Lung (tissue), 12 donors: ENCODE measurements around the gene CHRNA5. TPM values are rescaled to one million over a fixed set of nuclear protein-coding genes. Genes with fewer than 3 reads are reported as not detected.

ENCODE experiments used
- ATAC-seq: fragments of 200-7000 bp; cut with Tn5 transposase; one replicate; pipeline ENCODE4 v1.9.1; 2020; ENCODE audit warnings: moderate number of reproducible peaks; ENCODE audit not compliant: insufficient read depth, low FRiP score
- DNase-seq, 3 donors: peaks; one replicate each; pipeline ENCODE4 v3.0.0-alpha.2; 2013 to 2017
- H3K27ac ChIP-seq, 2 donors: one replicate each; pipeline ENCODE4 v1.5.1; 2013; ENCODE audit warnings: mild to moderate bottlenecking in 2 of 2, moderate library complexity in 2 of 2, control low read depth in 1 of 2, inconsistent platforms in 1 of 2, low read depth in 1 of 2, low read length in 1 of 2
- H3K27me3 ChIP-seq, 3 donors: one replicate each; pipeline ENCODE4 v1.5.1; 2013; ENCODE audit warnings: low read length in 2 of 3; ENCODE audit not compliant: control insufficient read depth in 3 of 3, insufficient read depth in 3 of 3
- H3K36me3 ChIP-seq, 4 donors: one replicate each; pipeline ENCODE4 v1.5.1; 2013; ENCODE audit warnings: low read length in 4 of 4, mild to moderate bottlenecking in 1 of 4, moderate library complexity in 1 of 4; ENCODE audit not compliant: control insufficient read depth in 4 of 4, insufficient read depth in 4 of 4
- H3K4me1 ChIP-seq, 5 donors: one replicate each; pipeline ENCODE4 v1.5.1; 2013; ENCODE audit warnings: low read length in 5 of 5, mild to moderate bottlenecking in 2 of 5, moderate library complexity in 1 of 5; ENCODE audit not compliant: control insufficient read depth in 5 of 5, insufficient read depth in 5 of 5
- H3K4me3 ChIP-seq: one replicate; pipeline ENCODE4 v1.5.1; 2013; ENCODE audit warnings: mild to moderate bottlenecking, control low read depth, moderate library complexity
- H3K9ac ChIP-seq, 2 donors: one replicate each; pipeline ENCODE4 v1.5.1; 2013; ENCODE audit warnings: low read length in 2 of 2, control low read depth in 1 of 2; ENCODE audit not compliant: insufficient read depth in 1 of 2
- H3K9me3 ChIP-seq, 4 donors: one replicate each; pipeline ENCODE4 v1.5.1; 2013; ENCODE audit warnings: low read length in 3 of 4, mild to moderate bottlenecking in 1 of 4, moderate library complexity in 1 of 4; ENCODE audit not compliant: control insufficient read depth in 4 of 4, insufficient read depth in 3 of 4
- WGBS, 2 donors: extraction: QIAGEN DNeasy Blood & Tissue Kit; methylation state at CpG; one replicate each; pipeline ENCODE4 v1.1.7; 2013; 5-methylcytosine and 5-hydroxymethylcytosine counted together
- polyA plus RNA-seq, 2 donors: library from polyadenylated mRNA; stranded (reverse); fragments of 200-250 nt; gene quantifications; one replicate each; pipeline ENCODE4 v1.2.1, GENCODE V29; 2013
- total RNA-seq, 2 donors: library from RNA; depleted of rRNA in 1 of 2; stranded (reverse); fragments of >200 nt in 1 of 2; gene quantifications; one replicate each; pipeline ENCODE4 v1.2.1, GENCODE V29; 2014 to 2021
- TF ChIP-seq, protein P1 (sequence below): IDR thresholded peaks from 2 replicates; pipeline ENCODE4 v1.5.1; 2012; ENCODE audit warnings: mild to moderate bottlenecking; ENCODE audit errors: control extremely low read depth, extremely low read depth
- donor health status: control.
- donor health status: control.
- donor health status: Bipolar disorder and iron deficiency.
- donor health status: healthy.
- donor health status: DM: yes; HTN: yes; CAD: no.

The CHRNA5 gene
- total and polyA plus RNA-seq, 4 donors, result 0.23 to 1.3 (median 0.92) TPM

- Histone ChIP-seq H3K9me3 (peaks cover 0 to 2% (median 0%) of the 10 kb centered on the region in 4 donors), H3K9ac (no peak overlapping the region), H3K4me1 (peaks cover 0 to 14% (median 8%) of the 10 kb centered on the region in 5 donors), H3K27ac (no peak overlapping the region), H3K4me3 (no peak overlapping the region), H3K36me3 (no peaks in the 10 kb centered on the region), H3K27me3 (peaks cover 0 to 31% (median 16%) of the 10 kb centered on the region in 3 donors)
- ATAC-seq (no peak), DNase-seq (no peak)
- 86 to 95% methylated on average over 5 of the region's 5 CpGs for WGBS, 2 donors
- TF ChIP-seq, protein P1, sequence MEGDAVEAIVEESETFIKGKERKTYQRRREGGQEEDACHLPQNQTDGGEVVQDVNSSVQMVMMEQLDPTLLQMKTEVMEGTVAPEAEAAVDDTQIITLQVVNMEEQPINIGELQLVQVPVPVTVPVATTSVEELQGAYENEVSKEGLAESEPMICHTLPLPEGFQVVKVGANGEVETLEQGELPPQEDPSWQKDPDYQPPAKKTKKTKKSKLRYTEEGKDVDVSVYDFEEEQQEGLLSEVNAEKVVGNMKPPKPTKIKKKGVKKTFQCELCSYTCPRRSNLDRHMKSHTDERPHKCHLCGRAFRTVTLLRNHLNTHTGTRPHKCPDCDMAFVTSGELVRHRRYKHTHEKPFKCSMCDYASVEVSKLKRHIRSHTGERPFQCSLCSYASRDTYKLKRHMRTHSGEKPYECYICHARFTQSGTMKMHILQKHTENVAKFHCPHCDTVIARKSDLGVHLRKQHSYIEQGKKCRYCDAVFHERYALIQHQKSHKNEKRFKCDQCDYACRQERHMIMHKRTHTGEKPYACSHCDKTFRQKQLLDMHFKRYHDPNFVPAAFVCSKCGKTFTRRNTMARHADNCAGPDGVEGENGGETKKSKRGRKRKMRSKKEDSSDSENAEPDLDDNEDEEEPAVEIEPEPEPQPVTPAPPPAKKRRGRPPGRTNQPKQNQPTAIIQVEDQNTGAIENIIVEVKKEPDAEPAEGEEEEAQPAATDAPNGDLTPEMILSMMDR, result no peak
Measured at GRCh38 chr15:78561490-78561889, 3.8 kb upstream of the CHRNA5 start.

DNA sequence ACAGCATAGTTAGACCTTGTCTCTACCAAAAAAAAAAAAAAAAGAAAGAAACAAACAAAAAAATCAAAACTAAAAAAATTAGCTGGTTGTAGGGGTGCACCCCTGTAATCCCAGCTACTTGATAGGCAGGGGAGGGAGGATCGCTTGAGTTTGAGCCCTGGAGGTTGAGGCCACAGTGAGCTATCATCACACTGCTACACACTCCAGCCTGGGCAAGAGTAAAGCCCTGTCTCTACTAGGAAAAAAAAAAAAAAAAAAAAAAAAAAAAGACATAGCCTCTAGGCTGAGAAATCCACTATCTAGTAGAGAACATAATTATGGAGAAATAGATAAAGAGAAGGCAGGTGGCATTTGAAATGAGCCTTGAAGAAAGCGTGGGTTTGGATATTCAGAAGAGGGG, 2.2 kb upstream of the CHRNA5 start:
- Histone ChIP-seq H3K27ac (no peak overlapping the region), H3K9me3 (peaks cover 0 to 2% (median 0%) of the 10 kb centered on the region in 4 donors), H3K9ac (no peak overlapping the region), H3K27me3 (peaks cover 0 to 37% (median 29%) of the 10 kb centered on the region in 3 donors), H3K4me1 (peaks cover 0 to 14% (median 9%) of the 10 kb centered on the region in 5 donors), H3K36me3 (no peaks in the 10 kb centered on the region), H3K4me3 (no peak overlapping the region)
- WGBS, 2 donors, result 93 to 98% methylated on average over 2 of the region's 2 CpGs
- no peak for ATAC-seq
- no peak for DNase-seq
- TF ChIP-seq, protein P1, result no peak

- Histone ChIP-seq H3K9me3 (peaks cover 0 to 2% (median 0%) of the 10 kb centered on the region in 4 donors), H3K4me1 (peaks cover 0 to 14% (median 9%) of the 10 kb centered on the region in 5 donors), H3K27me3 (peaks cover 0 to 34% (median 32%) of the 10 kb centered on the region in 3 donors), H3K36me3 (no peaks in the 10 kb centered on the region), H3K9ac (no peak overlapping the region), H3K27ac (no peak overlapping the region), H3K4me3 (no peak overlapping the region)
- TF ChIP-seq, protein P1, result no peak
- WGBS, 2 donors, result 30 to 55% methylated on average over 11 of the region's 11 CpGs
- DNase-seq (no peak), ATAC-seq (no peak)
Measured at GRCh38 chr15:78564743-78565096, 600 bp upstream of the CHRNA5 start.
